KG1 (cell line): Measurements from ENCODE around the gene ACAD10.
A peak's percentile ranks its signal among the peaks of the same experiment; 100 is the strongest.
"Not testable (repeated sequence)": the region's sequence is repeated elsewhere in the genome, so short reads cannot be mapped to it uniquely, and the experiment has no call there.

Source experiments
- DNase-seq: peaks from one replicate; lab custom pipeline; 2025; lab: John Stamatoyannopoulos, UW

Gene ACAD10

GRCh38 chr12:111753144-111753881 lies 67.5 kb downstream of the ACAD10 start:
- DNase-seq: no peak

DNA sequence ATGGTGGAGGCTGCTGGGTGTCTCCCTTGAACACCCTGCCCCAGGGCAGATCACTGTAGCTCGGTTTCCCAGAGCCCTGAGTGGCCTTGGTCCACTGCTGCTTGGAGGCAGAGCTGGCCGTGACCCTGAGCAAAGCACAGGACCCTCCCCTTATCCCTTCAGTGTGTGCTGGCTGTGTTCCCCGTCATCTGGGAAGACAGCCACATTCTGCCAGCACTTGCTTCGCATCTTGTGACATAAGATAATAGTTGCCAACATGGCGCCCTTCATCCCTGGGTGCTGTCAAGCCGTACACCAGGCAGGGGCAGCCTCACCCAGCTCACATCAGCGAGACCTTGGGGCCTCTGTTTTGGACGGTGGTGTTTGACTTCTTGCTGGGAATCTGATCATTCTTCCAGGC lies 68.8 kb downstream of the ACAD10 start:
- DNase-seq: no peak

- no peak for DNase-seq
Measured at GRCh38 chr12:111756196-111756595, 70.3 kb downstream of the ACAD10 start.

GRCh38 chr12:111756681-111757080 lies 70.8 kb downstream of the ACAD10 start:
- no peak for DNase-seq

- DNase-seq: peak; percentile 47
Measured at GRCh38 chr12:111757361-111758119, 71.7 kb downstream of the ACAD10 start.

DNA sequence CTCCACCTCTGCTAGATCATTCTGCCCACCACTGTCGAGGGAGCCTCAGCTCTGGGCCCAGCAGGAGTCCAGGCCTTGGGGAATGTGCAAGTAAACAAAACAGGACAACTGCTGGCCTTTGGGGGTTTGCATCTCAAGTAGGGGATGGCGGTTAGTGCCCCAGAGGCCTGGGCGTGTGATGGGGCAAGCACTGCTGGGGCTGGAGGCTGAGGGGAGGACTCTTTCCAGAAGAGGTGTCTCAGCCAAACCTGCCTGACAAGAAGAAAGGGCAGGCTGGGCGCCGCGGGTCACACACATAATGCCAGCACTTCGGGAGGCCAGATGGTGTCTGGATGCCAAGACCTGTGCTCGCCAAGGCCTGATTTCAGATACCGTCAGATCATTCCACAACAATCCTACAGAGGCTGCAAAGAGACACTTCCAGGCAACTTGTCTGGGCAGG lies 72.3 kb downstream of the ACAD10 start:
- DNase-seq: no peak

DNA sequence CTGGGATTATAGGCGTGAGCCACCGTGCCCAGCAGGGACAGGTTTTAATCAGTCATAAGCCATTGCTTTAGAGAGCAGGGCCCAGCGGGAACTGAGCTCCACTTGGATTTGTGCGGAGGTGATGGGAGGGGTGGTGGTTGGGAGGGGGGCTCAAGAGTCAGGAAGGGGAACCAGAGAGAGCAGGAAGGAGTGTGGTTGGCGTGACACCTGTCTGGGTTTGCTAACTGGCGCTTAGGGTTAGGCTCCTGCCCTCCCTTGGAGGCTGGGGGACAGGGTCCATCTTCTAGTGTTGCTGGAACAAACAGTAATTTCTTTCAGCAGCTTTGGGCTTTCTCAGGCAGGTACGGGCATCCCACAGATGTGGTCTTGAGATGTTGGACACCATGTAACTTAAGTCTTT lies 73.4 kb downstream of the ACAD10 start:
- no peak for DNase-seq

GRCh38 chr12:111759991-111760390 lies 74.1 kb downstream of the ACAD10 start:
- no peak for DNase-seq

- no peak for DNase-seq
Measured at GRCh38 chr12:111761099-111761498, 75.2 kb downstream of the ACAD10 start.

GRCh38 chr12:111761706-111762105 lies 75.9 kb downstream of the ACAD10 start:
- DNase-seq: no peak

DNA sequence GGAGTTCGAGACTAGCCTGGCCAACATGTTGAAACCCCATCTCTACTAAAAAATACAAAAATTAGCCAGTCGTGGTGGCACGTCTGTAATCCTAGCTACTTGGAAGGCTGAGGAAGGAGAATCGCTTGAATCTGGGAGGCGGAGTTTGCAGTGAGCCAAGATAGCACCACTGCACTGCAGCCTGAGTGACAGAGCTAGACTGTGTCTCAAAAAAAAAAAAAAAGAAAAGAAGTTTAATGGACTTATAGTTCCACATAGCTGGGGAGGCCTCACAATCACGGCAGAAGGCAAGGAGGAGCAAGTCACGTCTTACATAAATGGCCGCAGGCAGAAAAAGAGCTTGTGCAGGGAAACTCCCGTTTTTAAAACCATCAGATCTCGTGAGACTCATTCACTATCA lies 77.7 kb downstream of the ACAD10 start:
- DNase-seq: not testable (repeated sequence)

DNA sequence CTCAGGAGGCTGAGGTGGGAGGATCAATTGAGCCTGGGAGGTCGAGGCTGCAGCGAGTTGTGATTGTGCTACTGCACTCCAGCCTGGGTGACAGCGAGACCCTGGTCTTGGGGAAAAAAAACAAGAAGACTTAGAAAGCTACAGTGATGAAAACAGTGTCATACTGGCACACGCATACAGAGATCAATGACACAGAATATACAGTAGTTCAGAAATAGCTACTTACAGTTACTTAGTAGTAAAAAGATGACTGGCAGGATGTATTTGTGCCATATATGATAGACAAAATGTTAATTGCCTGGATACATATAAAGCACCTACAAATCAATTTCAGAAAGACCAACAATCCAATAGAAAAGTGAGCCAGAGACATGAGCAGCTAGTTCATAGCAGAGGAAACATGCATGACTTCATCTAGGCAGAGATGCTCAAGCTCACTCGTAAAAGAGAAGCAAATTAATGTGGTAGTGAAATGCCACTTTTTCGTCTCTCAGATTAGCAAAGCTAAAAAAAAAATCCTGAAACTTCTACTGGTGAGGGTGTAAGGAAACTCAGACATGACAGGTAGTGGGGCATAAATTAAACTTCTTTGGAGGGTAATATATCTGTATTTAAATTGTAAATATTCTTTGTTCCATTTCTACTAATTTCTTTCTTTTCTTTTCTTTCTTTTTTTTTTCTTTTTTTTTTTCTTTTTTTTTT lies 78.4 kb downstream of the ACAD10 start:
- no peak for DNase-seq

DNA sequence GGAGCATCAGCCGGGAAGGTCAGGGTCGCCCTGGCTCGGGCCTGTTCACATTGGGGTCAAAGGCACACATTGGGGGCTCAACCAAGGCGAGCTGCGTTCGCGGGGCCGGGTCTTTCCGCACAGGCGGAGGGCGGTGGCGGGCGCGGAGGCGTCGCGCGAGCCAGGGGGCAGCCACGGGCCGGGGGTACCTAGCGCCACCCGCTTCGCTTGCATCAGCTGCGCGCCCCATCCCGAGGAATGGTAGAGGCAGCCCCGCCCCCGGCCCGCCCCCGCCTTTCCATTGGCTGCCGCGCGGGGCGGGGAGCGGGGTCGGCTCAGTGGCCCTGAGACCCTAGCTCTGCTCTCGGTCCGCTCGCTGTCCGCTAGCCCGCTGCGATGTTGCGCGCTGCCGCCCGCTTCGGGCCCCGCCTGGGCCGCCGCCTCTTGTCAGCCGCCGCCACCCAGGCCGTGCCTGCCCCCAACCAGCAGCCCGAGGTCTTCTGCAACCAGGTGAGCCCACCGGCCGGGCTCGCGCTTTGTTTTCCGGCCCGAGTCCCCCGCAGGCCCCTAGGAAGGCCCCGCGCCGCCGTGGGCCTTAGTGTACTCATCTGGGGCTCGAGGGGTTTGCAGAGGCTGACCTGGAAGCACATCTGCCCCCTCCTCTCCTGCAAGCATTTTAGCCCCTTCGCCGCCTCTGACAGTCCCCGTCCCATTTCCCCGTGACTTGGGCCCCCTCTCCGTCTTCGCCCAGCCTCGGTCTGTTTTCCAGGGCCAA lies 80.9 kb downstream of the ACAD10 start, which contains the start of gene ALDH2:
ALDH2 (plus strand) TSS at position 326 of the 754 bp plus-strand sequence; CDS start at position 376, 50 bp downstream.
- DNase-seq: no peak

GRCh38 chr12:111767362-111768158 lies 81.7 kb downstream of the ACAD10 start:
- no peak for DNase-seq

- no peak for DNase-seq
Measured at GRCh38 chr12:111768159-111768895, 82.5 kb downstream of the ACAD10 start.

GRCh38 chr12:111769599-111769998 lies 83.7 kb downstream of the ACAD10 start:
- no peak for DNase-seq

- no peak for DNase-seq
Measured at GRCh38 chr12:111773801-111774551, 88.1 kb downstream of the ACAD10 start.

GRCh38 chr12:111775205-111776193 lies 89.6 kb downstream of the ACAD10 start:
- peak; percentile 22 for DNase-seq
